DOHH2 (cell line): ENCODE data around the gene MYL5.

Experiments used
- CTCF ChIP-seq: fragments of 200-600 bp; sonication (generic); IDR thresholded peaks from one replicate; pipeline ENCODE4 v1.5.1; 2014; ENCODE audit warnings: antibody characterized with exemption, mild to moderate bottlenecking, low read depth, low read length; ENCODE audit not compliant: poor library complexity, severe bottlenecking
- EZH2phosphoT487 ChIP-seq: fragments of 200-600 bp; sonication (generic); IDR thresholded peaks from 2 replicates; pipeline ENCODE4 v1.6.1; 2017; ENCODE audit warnings: borderline replicate concordance, mild to moderate bottlenecking, antibody characterized with exemption, low read length, moderate library complexity, mixed read lengths

- TF ChIP-seq CTCF (no peak), EZH2phosphoT487 (no peak)
Measured at GRCh38 chr4:632926-633325, 41.4 kb upstream of the MYL5 start.
